IMR-90 (cell line): ENCODE results near the gene ELL2.

Source experiments
- MXI1 ChIP-seq: IDR thresholded peaks from 2 replicates; pipeline ENCODE4 v1.6.1; 2012; ENCODE audit warnings: low read depth, mild to moderate bottlenecking, low read length, moderate library complexity, borderline replicate concordance
- SMC3 ChIP-seq: fragments of 150-350 bp; IDR thresholded peaks from 2 replicates; pipeline ENCODE4 v1.6.1; 2016; ENCODE audit warnings: low read depth, mild to moderate bottlenecking, antibody characterized with exemption, low read length, moderate library complexity
- USF2 ChIP-seq: fragments of 150-350 bp; IDR thresholded peaks from 2 replicates; pipeline ENCODE4 v1.6.1; 2017; ENCODE audit warnings: mild to moderate bottlenecking, antibody characterized with exemption, low read length, low read depth
- TF ChIP-seq, protein P1 (sequence below): conservative IDR thresholded peaks from 2 replicates; pipeline ENCODE4 v1.5.1; 2012; ENCODE audit warnings: mild to moderate bottlenecking, low read depth, low read length, improper control_type of control experiment

GRCh38 chr5:95857185-95857945 is 104.3 kb downstream of the ELL2 start:
- TF ChIP-seq SMC3, result no peak
- TF ChIP-seq USF2, result peak; percentile 76
- TF ChIP-seq MXI1, result 0 out of 2 replicates have a peak, but pooled peaks have one; percentile 5
- TF ChIP-seq, protein P1, sequence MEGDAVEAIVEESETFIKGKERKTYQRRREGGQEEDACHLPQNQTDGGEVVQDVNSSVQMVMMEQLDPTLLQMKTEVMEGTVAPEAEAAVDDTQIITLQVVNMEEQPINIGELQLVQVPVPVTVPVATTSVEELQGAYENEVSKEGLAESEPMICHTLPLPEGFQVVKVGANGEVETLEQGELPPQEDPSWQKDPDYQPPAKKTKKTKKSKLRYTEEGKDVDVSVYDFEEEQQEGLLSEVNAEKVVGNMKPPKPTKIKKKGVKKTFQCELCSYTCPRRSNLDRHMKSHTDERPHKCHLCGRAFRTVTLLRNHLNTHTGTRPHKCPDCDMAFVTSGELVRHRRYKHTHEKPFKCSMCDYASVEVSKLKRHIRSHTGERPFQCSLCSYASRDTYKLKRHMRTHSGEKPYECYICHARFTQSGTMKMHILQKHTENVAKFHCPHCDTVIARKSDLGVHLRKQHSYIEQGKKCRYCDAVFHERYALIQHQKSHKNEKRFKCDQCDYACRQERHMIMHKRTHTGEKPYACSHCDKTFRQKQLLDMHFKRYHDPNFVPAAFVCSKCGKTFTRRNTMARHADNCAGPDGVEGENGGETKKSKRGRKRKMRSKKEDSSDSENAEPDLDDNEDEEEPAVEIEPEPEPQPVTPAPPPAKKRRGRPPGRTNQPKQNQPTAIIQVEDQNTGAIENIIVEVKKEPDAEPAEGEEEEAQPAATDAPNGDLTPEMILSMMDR, result no peak
